GM18951 (cell line): ENCODE data around the gene GINS3.

Experiments used
- POLR2A ChIP-seq: IDR thresholded peaks from 4 replicates; pipeline ENCODE4 v1.6.1; 2011; ENCODE audit warnings: mild to moderate bottlenecking; ENCODE audit not compliant: insufficient read length, insufficient read depth; ENCODE audit errors: extremely low read depth
- in situ Hi-C: fragments of 300-500 bp; cut with MboI; formaldehyde crosslinking; loops from one replicate; pipeline ENCODE4 v1.12.0; 2022; ENCODE audit warnings: low sequenced_read_pairs, mixed read lengths, inconsistent platforms; ENCODE audit not compliant: unreplicated experiment

Gene GINS3

GRCh38 chr16:58450590-58450989, 58.3 kb downstream of the GINS3 start:
- in situ Hi-C loops: no loop called here
- no peak for TF ChIP-seq POLR2A

DNA sequence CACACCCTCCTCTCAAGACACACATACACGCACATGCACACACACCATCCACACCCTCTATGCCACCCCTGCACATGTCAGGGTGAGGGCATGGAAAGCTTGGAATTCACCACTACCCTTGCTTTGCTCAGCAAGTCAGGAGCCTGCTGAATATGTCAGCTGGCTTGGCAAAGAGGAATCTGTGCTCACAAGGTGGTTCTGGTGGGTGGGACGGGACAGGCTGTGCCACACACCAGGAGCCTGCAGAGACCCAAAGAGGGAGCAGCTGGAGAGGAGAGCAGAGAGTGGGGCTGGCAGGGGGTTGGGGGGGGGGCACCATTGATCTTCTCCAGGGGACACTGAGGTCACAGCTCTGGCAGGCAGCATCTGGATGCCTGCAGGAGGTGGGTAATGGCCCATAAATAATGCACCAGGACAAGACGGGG, 59.0 kb downstream of the GINS3 start:
- in situ Hi-C loops: no loop called here
- no peak for TF ChIP-seq POLR2A

DNA sequence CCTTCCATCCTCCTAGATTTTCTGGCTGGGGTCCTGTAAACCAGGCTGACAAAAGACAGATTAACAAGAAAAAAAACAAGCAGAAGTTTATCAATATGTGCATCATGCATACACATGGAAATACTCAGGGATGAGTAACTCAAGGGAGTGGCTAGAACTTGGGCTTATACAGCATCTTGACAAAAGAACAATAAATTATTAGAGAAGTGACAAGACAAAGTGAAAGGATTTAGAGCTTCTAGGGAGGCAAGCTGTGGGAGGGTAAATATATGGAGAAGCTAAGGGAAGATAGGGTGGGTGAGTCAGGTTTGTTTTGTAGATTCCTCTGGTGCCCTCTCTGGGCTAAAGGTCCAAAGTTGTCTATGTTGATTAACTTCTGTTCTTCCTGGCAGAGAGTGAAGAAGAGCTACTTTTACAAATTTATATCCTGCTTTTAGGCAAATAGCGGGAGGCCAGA, 59.7 kb downstream of the GINS3 start:
- in situ Hi-C loops: no loop called here
- TF ChIP-seq POLR2A: no peak

DNA sequence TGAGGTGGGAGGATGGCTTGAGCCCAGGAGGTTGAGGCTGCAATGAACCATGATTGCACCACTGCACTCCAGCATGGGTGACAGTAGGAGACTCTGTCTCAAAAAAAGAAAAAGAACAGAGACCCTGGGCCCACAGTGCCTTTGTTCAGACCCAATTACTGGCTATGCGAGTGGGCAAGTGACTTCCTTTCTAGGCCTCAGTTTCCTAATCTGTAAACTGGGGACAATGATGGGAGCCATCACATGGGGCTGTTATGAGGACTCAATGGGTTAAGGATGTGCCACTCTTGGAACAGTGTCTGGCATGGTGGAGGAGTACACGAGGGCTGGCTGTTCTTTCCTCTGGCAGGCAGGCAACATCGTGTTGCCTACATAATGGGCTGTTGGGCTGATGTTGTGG, 60.4 kb downstream of the GINS3 start:
- in situ Hi-C loops: no loop called here
- TF ChIP-seq POLR2A: no peak

GRCh38 chr16:58454178-58454577, 61.9 kb downstream of the GINS3 start:
- no peak for TF ChIP-seq POLR2A
- in situ Hi-C loops: no loop called here

DNA sequence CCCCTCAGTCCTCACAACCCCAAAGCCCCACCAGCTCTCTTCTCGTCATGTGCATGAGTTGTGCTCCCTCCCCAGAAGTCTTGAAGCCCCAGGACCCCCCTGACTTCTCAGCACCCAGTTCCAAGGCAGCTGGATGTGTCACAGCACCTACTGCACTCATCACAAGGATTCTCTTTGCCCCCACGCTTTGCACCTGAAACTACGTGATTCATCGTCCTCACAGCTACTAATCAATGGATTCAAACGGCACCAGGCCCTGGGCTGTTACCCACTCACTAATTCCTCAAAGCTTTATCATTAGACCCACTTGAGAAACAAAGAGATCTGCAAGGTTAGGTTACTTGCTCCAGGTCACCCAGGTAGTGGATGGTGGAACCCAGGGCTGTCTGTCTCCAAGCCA, 62.6 kb downstream of the GINS3 start:
- in situ Hi-C loops: no loop called here
- no peak for TF ChIP-seq POLR2A
